CD1c-positive myeloid dendritic cell (primary cell): Measurements from ENCODE around the gene SMPDL3B.
A peak's percentile ranks its signal among the peaks of the same experiment; 100 is the strongest.
"Not testable (repeated sequence)": the region's sequence is repeated elsewhere in the genome, so short reads cannot be mapped to it uniquely, and the experiment has no call there.

Experiments used
- DNase-seq: peaks from one replicate; pipeline ENCODE4 v3.0.0-alpha.2; 2016; ENCODE audit errors: extremely low spot score

The SMPDL3B gene

GRCh38 chr1:27968692-27969091 lies 33.9 kb downstream of the SMPDL3B start:
- DNase-seq, result no peak

- no peak for DNase-seq
These were observed 35.6 kb downstream of the SMPDL3B start for GRCh38 chr1:27970401-27970800.

- no peak for DNase-seq
These were observed 36.9 kb downstream of the SMPDL3B start for GRCh38 chr1:27971674-27972073.

GRCh38 chr1:27972141-27972540 lies 37.3 kb downstream of the SMPDL3B start:
- DNase-seq, result no peak

- no peak for DNase-seq
These were observed 39.1 kb downstream of the SMPDL3B start for GRCh38 chr1:27973771-27974416.

GRCh38 chr1:27974417-27974781 lies 39.6 kb downstream of the SMPDL3B start:
- no peak for DNase-seq

- DNase-seq, result peak; percentile 72
These were observed 44.5 kb downstream of the SMPDL3B start for GRCh38 chr1:27979151-27979858.

- no peak for DNase-seq
These were observed 45.0 kb downstream of the SMPDL3B start for GRCh38 chr1:27979859-27980201.

- DNase-seq, result no peak
These were observed 45.5 kb downstream of the SMPDL3B start for GRCh38 chr1:27980216-27980845.

- peak; percentile 38 for DNase-seq
These were observed 46.3 kb downstream of the SMPDL3B start for GRCh38 chr1:27981145-27981544.

- DNase-seq, result no peak
These were observed 56.2 kb downstream of the SMPDL3B start for GRCh38 chr1:27990920-27991537.

- DNase-seq, result peak; percentile 33
These were observed 57.5 kb downstream of the SMPDL3B start for GRCh38 chr1:27992276-27992675.

GRCh38 chr1:27993241-27993640 lies 58.4 kb downstream of the SMPDL3B start:
- DNase-seq, result peak; percentile 70

- DNase-seq, result peak; percentile 57
These were observed 59.3 kb downstream of the SMPDL3B start for GRCh38 chr1:27994060-27994459.

- DNase-seq, result not testable (repeated sequence)
These were observed 59.7 kb downstream of the SMPDL3B start for GRCh38 chr1:27994526-27994925.

- no peak for DNase-seq
These were observed 64.3 kb downstream of the SMPDL3B start for GRCh38 chr1:27999055-27999454.

- DNase-seq, result no peak
These were observed 67.8 kb downstream of the SMPDL3B start for GRCh38 chr1:28002600-28002999.

GRCh38 chr1:28003117-28003516 lies 68.3 kb downstream of the SMPDL3B start:
- not testable (repeated sequence) for DNase-seq
